Motor neuron (in vitro differentiated cells): ENCODE measurements around the gene ABHD4. TPM values are rescaled to one million over a fixed set of nuclear protein-coding genes. Genes with fewer than 3 reads are reported as not detected.
A peak's percentile ranks its signal among the peaks of the same experiment; 100 is the strongest.
"Not testable (repeated sequence)": the region's sequence is repeated elsewhere in the genome, so short reads cannot be mapped to it uniquely, and the experiment has no call there.

ENCODE experiments used
- ATAC-seq, 8 experiments: fragments of 200-7000 bp; cut with Tn5 transposase; replicated peaks in 6 of 8; 2 replicates each; pipeline ENCODE4 v1.8.0; 2021; ENCODE audit warnings: mild to moderate bottlenecking in 8 of 8, moderate library complexity in 8 of 8
- H3K27ac ChIP-seq, 2 donors: fragments of 250-450 bp; sonication (Bioruptor Pico); 2 replicates each; pipeline ENCODE4 v1.9.0; 2021; ENCODE audit warnings: antibody characterized with exemption in 2 of 2, mild to moderate bottlenecking in 2 of 2, moderate library complexity in 1 of 2
- H3K4me1 ChIP-seq, 2 donors: fragments of 250-450 bp; sonication (Bioruptor Pico); replicated peaks in 1 of 2; 2 replicates each; pipeline ENCODE4 v1.6.1; 2021; ENCODE audit warnings: antibody characterized with exemption in 2 of 2, mild to moderate bottlenecking in 2 of 2, moderate library complexity in 1 of 2
- H3K4me3 ChIP-seq, 5 donors: fragments of 250-450 bp; sonication (Bioruptor Pico); 2 replicates each; pipeline ENCODE4 v1.9.0; 2021; ENCODE audit warnings: antibody characterized with exemption in 5 of 5, mild to moderate bottlenecking in 5 of 5, moderate library complexity in 4 of 5
- WGBS, 10 experiments: fragments of 450-650 bp; shearing (Covaris generic); methylation state at CpG; one replicate each; pipeline ENCODE4 v1.0.0; 2022; 5-methylcytosine and 5-hydroxymethylcytosine counted together
- in situ Hi-C, 9 experiments: fragments of 400-800 bp; cut with MboI; loops; one replicate each; pipeline ENCODE4 v1.15.0; 2021; ENCODE audit warnings: low sequenced_read_pairs in 9 of 9, low pct_unique_long_range_greater_than_20kb in 2 of 9; ENCODE audit not compliant: unreplicated experiment in 9 of 9
- total RNA-seq, 8 experiments: library from RNA; unstranded; fragments of 300-600 nt; gene quantifications; 2 replicates each; pipeline versions ENCODE4 v1.2.3 to v1.2.4, GENCODE V29; 2022

Gene ABHD4
- total RNA-seq, 8 experiments from 2014 or later, result 4.5 to 30.0 (median 13.5) TPM

DNA sequence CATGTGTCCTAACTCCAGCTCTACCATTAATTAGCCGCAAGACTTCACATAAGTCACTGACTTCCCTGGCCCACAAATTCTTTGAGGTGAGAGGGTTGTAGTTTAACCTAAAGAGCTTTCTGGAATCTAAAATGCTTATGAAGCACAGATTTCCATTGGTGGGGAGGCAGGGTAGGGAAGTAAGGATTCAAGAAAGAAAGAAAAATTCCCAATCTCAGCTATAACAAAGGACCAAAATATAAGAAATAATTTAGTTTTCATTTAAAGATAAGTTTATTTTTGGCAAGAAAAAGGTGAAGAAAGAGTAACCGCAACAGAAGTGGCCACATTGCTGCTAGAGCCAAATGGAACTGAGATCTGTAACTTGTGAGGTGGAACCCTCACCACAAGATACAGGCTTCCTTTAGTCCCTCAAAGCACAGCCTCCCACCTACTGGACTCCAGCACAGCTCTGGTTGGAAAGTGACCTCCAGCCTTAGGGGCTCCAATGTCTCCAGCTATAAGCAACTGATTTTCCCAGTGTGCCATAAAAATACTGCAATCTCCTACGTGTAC, 32.6 kb upstream of the ABHD4 start:
- ATAC-seq, result no peak
- in situ Hi-C loops, result loop anchor here (10.0 to 25.0 kb wide), 5 partner anchors 89 to 497 kb away; partner anchors contain the start of genes LRP10 (in 6 of the 9), CDH24 (in 3 of the 9), MMP14 (in 1 of the 9) and MRPL52 (in 1 of the 9)
- H3K4me1 ChIP-seq, result peaks cover 0 to under 1% of the 10 kb centered on the region in 2 donors
- no peak overlapping the region for H3K4me3 ChIP-seq
- WGBS, 10 experiments, result 91 to 100% (median 96%) methylated on average over 1 to 3 of the region's 3 CpGs; no CpG with 5 or more reads in 1 of the 10 experiments
- no peak overlapping the region for H3K27ac ChIP-seq

DNA sequence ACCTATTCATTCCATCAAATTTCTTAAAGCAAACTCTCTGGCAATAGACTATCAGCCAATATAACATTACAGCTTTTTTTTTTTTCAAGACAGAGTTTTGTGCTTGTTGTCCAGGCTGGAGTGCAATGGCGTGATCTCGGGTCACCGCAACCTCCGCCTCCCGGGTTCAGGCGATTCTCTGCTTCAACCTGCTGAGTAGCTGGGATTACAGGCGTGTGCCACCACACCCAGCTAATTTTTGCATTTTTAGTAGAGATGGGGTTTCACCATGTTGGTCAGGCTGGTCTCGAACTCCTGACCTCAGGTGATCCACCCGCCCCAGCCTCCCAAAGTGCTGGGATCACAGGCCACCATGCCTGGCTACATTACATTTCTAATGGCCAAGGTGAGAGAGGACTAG, 31.8 kb upstream of the ABHD4 start:
- H3K27ac ChIP-seq, ATAC-seq, H3K4me1 ChIP-seq, H3K4me3 ChIP-seq: not testable (repeated sequence)
- in situ Hi-C loops, result loop anchor here (10.0 to 25.0 kb wide), 5 partner anchors 89 to 496 kb away; partner anchors contain the start of genes LRP10 (in 6 of the 9), CDH24 (in 3 of the 9), MMP14 (in 1 of the 9) and MRPL52 (in 1 of the 9)
- 90 to 100% (median 100%) methylated on average over 2 to 8 of the region's 9 CpGs; no CpG with 5 or more reads in 5 of the 10 experiments for WGBS, 10 experiments

DNA sequence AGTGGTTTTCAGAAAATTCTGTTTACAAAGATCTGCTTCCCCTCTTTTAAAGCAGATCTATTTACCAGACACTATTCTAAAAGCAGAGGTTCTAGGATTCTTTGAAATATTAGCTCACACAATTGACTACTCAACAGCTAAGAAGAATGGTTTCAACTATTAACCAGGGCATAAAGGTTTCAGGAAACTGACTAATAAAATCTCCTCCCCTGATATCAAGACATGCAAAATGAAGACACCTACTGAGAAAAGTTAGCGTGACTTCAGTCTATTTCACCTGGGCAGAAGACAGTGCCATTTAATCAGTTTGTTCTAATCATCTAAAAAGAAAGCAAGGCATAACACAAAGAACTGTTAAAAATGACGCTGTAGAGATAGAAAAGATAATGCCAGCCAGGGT, 31.3 kb upstream of the ABHD4 start:
- H3K27ac ChIP-seq, result no peak overlapping the region
- 70 to 100% (median 95%) methylated on average over 1 to 2 of the region's 2 CpGs for WGBS, 10 experiments
- no peak overlapping the region for H3K4me3 ChIP-seq
- in situ Hi-C loops, result loop anchor here (10.0 to 25.0 kb wide), 5 partner anchors 88 to 495 kb away; partner anchors contain the start of genes LRP10 (in 6 of the 9), CDH24 (in 3 of the 9), MMP14 (in 1 of the 9) and MRPL52 (in 1 of the 9)
- peaks cover 0 to 2% of the 10 kb centered on the region in 2 donors for H3K4me1 ChIP-seq
- ATAC-seq, result no peak

DNA sequence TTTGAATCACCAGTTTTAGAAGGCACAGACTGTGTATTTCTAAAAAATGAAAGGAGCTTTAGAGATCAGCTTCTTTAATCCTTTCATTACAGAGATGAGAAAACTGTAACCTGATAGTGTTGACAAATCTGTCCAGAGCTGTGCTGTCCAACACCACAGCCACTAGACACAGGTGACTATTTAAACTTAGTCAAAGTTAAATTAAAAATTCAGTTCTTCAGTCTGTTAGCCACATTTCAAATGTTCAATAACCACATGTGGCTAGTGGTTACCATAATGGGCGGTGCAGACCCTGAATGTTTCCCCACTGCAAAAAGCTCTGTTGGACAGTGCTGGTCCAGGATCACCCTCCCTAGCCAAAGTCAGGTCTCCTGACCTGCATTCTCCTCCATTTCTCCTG, 30.7 kb upstream of the ABHD4 start:
- 80 to 100% (median 100%) methylated on average over 1 of the region's 1 CpG; no CpG with 5 or more reads in 5 of the 10 experiments for WGBS, 10 experiments
- ATAC-seq, result peak in 1 of 8 experiments; percentile 16
- in situ Hi-C loops, result loop anchor here (10.0 to 25.0 kb wide), 5 partner anchors 87 to 495 kb away; partner anchors contain the start of genes LRP10 (in 6 of the 9), CDH24 (in 3 of the 9), MMP14 (in 1 of the 9) and MRPL52 (in 1 of the 9)

DNA sequence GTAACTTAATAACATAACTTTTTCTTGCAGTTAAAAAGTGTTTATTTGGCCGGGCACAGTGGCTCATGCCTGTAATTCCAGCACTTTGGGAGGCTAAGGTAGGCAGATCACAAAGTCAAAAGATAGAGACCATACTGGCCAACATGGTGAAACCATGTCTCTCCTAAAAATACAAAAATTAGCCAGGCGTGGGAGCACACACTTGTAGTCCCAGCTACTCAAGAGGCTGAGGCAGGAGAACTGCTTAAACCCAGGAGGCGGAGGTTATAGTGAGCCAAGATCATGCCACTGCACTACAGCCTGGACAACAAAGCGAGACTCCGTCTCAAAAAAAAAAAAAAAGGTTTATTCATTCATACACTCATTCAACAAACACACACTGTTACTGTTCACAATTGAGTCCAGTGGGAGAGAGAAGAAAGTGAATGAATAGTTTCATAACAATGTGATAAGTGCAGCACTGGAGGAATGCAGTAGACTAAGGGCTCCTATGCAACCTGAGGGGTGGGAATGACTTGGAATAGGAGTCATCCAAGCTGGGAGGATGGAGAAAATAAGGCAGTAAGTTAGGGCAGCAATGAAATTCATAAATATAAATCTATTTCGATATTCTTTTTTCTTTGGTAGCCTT, 28.9 kb upstream of the ABHD4 start:
- 76 to 100% (median 95%) methylated on average over 1 to 6 of the region's 6 CpGs for WGBS, 10 experiments
- no peak for ATAC-seq
- in situ Hi-C loops, result loop anchor here (10.0 to 25.0 kb wide), 5 partner anchors 86 to 493 kb away; partner anchors contain the start of genes LRP10 (in 6 of the 9), CDH24 (in 3 of the 9), MMP14 (in 1 of the 9) and MRPL52 (in 1 of the 9)
- no peak overlapping the region for H3K27ac ChIP-seq
- H3K4me3 ChIP-seq, result no peak overlapping the region
- peaks cover 0 to 2% of the 10 kb centered on the region in 2 donors for H3K4me1 ChIP-seq

More for the DNA sequence above, 30.7 kb upstream of the ABHD4 start:
- Histone ChIP-seq H3K4me1 (peaks cover 0 to 2% of the 10 kb centered on the region in 2 donors), H3K27ac (no peak overlapping the region), H3K4me3 (no peak overlapping the region)

DNA sequence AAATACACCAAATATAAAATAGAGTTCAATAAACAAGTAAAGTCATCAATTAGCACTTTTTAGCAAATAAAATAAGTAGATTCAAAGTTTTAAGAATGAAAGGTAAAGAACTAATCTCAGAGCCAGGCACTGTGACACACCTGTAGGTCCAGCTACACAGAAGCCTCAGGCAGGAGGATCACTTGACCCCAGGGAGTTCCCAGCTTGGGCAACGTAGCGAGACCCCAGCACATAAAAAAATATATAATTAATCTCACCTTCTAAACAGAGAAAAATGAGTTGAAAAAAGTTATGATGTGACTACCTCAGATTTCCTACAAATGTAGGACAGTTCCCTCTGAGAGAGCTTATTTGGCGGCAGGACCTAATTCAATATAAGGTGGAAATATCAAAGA, 28.4 kb upstream of the ABHD4 start:
- peaks cover 0 to 2% of the 10 kb centered on the region in 2 donors for H3K4me1 ChIP-seq
- 50 to 94% (median 67%) methylated on average over 1 to 3 of the region's 3 CpGs; no CpG with 5 or more reads in 2 of the 10 experiments for WGBS, 10 experiments
- no peak for ATAC-seq
- in situ Hi-C loops, result loop anchor here (10.0 to 25.0 kb wide), 6 partner anchors 85 to 493 kb away; partner anchors contain the start of genes LRP10 (in 6 of the 9), CDH24 (in 3 of the 9), MMP14 (in 1 of the 9) and MRPL52 (in 1 of the 9)
- no peak overlapping the region for H3K4me3 ChIP-seq
- no peak overlapping the region for H3K27ac ChIP-seq

DNA sequence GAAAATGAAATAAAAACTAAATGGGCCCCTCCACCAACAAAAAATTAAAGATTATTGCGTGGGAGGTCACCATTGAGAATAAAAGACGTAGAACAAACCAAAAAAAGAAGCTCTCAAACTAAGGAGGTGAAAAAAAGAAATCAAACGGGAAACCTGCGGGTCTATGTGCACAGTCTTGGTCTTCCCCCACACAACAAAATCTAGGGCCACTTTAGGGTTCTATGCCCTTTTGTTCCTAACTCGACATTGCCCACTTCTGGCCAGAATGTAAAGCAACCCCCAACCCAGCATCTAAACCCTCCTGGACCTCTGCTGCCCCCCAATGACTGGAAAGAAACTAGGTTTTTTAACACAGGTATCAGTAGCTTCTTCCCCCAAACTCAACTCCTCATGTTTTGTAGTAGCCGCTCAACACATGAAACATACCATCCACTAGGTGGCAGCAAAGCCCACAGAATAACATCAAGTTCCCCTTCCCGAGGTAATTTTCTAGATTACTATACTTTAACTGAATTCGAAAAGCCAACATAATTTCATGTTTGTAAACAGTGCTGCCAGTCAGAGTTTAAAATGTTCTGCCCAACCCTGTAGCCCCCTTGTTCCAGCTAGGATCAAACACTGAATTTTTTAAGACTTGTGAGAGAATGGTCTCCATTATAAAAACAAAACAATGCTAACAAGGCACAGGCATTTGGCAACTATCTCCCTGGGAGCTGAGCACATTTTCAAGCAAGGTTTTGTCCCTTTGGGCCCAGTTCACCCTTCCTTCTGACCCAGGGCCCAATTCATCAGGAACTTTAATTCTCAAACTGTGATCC, 27.8 kb upstream of the ABHD4 start:
- peak; percentile 44 to 86 (median 60) for ATAC-seq
- no peak overlapping the region for H3K27ac ChIP-seq
- in situ Hi-C loops, result loop anchor here (10.0 to 25.0 kb wide), 6 partner anchors 84 to 492 kb away; partner anchors contain the start of genes LRP10 (in 6 of the 9), CDH24 (in 3 of the 9), MMP14 (in 1 of the 9) and MRPL52 (in 1 of the 9)
- WGBS, 10 experiments, result 10 to 80% (median 46%) methylated on average over 1 to 8 of the region's 8 CpGs
- no peak overlapping the region for H3K4me3 ChIP-seq
- H3K4me1 ChIP-seq, result peaks cover 0 to 2% of the 10 kb centered on the region in 2 donors

DNA sequence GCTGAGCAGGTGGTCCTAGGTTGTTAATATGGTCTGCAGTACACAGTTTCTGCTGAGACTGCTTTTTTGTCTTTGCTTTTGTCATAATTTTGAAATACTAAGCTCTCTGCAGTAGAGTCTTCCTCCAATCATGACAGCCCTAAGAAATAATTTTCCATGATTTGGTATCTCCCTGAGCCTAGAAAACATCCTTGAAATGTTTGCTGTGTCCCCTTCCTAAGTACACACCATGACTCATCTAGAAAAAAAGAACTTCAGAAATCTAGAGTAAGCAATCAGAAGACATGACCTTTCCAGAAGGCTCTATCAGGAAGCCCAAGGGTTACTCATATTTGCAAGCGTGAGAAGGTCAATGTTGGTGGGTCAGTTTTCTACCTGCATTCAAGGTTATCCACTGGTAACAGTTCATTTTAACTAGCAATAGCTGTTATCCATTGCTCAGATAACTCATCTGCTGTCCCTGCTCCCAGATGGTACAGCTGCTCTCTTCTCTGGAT, 25.5 kb upstream of the ABHD4 start:
- in situ Hi-C loops, result loop anchor here (10.0 to 25.0 kb wide), 6 partner anchors 82 to 490 kb away; partner anchors contain the start of genes LRP10 (in 6 of the 9), CDH24 (in 3 of the 9), MMP14 (in 1 of the 9) and MRPL52 (in 1 of the 9)
- peak in 1 of 8 experiments; percentile 32 for ATAC-seq
- H3K4me1 ChIP-seq, result peaks cover 0 to 2% of the 10 kb centered on the region in 2 donors
- no peak overlapping the region for H3K4me3 ChIP-seq
- WGBS, 10 experiments, result 86 to 100% (median 100%) methylated on average over 1 of the region's 1 CpG; no CpG with 5 or more reads in 3 of the 10 experiments
- H3K27ac ChIP-seq, result no peak overlapping the region

DNA sequence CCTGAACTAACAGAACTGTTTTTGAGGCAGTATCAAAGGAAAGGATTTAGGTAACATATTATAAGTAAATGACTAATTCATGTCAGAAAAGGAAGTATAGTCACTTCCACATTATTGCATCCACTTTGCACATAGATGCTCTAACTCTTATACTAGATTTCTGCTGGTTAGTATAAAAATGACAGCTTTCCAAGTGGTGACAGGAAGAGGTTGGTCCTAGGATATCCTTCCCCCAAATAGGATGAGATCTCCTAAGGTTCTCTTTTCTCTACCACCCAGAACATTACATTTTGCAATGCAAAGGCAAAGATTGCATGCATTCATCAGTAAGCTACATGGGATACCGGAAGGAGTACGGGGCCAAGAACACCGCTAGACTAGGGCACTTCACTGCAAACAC, 24.3 kb upstream of the ABHD4 start:
- WGBS, 10 experiments, result 83 to 100% (median 92%) methylated on average over 1 to 3 of the region's 3 CpGs; no CpG with 5 or more reads in 4 of the 10 experiments
- ATAC-seq, result no peak
- H3K4me1 ChIP-seq, result peaks cover 0 to 3% of the 10 kb centered on the region in 2 donors
- no peak overlapping the region for H3K27ac ChIP-seq
- in situ Hi-C loops, result loop anchor here (10.0 to 25.0 kb wide), 6 partner anchors 81 to 488 kb away; partner anchors contain the start of genes LRP10 (in 6 of the 9), CDH24 (in 3 of the 9), MMP14 (in 1 of the 9) and MRPL52 (in 1 of the 9)
- no peak overlapping the region for H3K4me3 ChIP-seq

DNA sequence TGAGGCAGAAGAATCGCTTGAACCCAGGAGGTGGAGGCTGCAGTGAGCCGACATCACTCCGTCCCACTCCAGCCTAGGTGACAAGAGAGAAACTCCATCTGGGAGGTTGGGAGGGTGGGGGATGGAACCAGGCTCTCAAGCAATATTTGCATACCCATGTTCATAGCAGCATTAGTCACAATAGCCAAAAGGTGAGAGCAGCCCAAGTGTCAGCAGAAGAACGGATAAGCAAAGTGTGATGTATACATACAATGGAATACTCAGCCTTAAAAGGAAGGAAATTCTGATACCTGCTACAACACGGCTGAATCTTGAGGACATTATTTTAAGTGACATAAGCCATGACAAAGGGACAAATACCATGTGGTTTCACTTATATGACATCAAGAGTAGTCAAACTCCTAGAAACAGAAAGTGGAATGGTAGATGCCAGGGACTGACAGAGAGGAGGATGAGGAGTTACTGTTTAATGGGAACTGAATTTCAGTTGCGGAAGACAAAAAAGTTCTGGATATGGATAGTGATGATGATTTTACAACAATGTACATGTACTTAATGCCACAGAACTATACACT, 20.7 kb upstream of the ABHD4 start:
- ATAC-seq, result no peak
- 0 to 100% (median 62%) methylated on average over 1 to 3 of the region's 6 CpGs; no CpG with 5 or more reads in 1 of the 10 experiments for WGBS, 10 experiments
- Histone ChIP-seq H3K4me3 (no peak overlapping the region), H3K4me1 (peaks cover 5 to 7% of the 10 kb centered on the region in 2 donors), H3K27ac (no peak overlapping the region)
- in situ Hi-C loops, result loop anchor here in 3 of 9 experiments (10.0 to 25.0 kb wide), 3 partner anchors 77 to 285 kb away; partner anchors contain the start of gene LRP10 (in 1 of the 3)

DNA sequence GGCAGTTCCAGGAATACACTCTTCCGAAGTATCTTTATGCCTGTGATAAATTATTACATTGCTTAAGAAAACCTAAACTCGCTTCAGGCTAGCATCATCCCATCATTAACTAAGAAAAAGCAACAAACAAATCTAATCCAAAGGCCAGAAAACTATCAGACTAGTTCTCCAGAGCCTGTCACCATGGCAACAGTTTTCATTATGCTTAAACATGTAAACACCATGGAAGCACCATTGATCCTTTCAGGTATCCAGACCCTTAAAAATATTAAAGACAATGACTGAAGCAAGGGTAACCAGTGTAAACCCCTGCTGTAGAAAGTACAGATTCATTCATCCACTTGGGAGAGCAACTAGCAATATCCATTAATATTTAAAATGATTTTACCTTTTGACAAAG, 18.9 kb upstream of the ABHD4 start:
- Histone ChIP-seq H3K4me1 (peaks cover 5 to 8% of the 10 kb centered on the region in 2 donors), H3K4me3 (no peak overlapping the region), H3K27ac (no peak overlapping the region)
- peak in 1 of 8 experiments; percentile 69 for ATAC-seq
- 40 to 100% (median 69%) methylated on average over 1 to 2 of the region's 2 CpGs; no CpG with 5 or more reads in 3 of the 10 experiments for WGBS, 10 experiments
- in situ Hi-C loops, result loop anchor here in 3 of 9 experiments (10.0 to 25.0 kb wide), 3 partner anchors 76 to 283 kb away; partner anchors contain the start of gene LRP10 (in 1 of the 3)
